Left hindlimb (tissue), 1 donor: ENCODE data around the gene ARHGAP42.

ENCODE experiments used
- DNase-seq: peaks from one replicate; pipeline ENCODE4 v3.0.0-alpha.2; 2018

Gene ARHGAP42

GRCh38 chr11:100805506-100806199 is 118.6 kb downstream of the ARHGAP42 start:
- no peak for DNase-seq

GRCh38 chr11:100806296-100806695 is 119.2 kb downstream of the ARHGAP42 start:
- no peak for DNase-seq

- no peak for DNase-seq
These were observed 121.9 kb downstream of the ARHGAP42 start for GRCh38 chr11:100808904-100809491.

GRCh38 chr11:100810146-100810545 is 123.1 kb downstream of the ARHGAP42 start:
- DNase-seq = no peak

GRCh38 chr11:100810666-100811065 is 123.6 kb downstream of the ARHGAP42 start:
- DNase-seq = no peak

- DNase-seq = no peak
These were observed 125.4 kb downstream of the ARHGAP42 start for GRCh38 chr11:100812517-100812916.

- DNase-seq = no peak
These were observed 128.8 kb downstream of the ARHGAP42 start for GRCh38 chr11:100815787-100816330.

GRCh38 chr11:100816823-100817222 is 129.7 kb downstream of the ARHGAP42 start:
- DNase-seq = no peak

GRCh38 chr11:100817620-100818019 is 130.5 kb downstream of the ARHGAP42 start:
- no peak for DNase-seq

- DNase-seq = no peak
These were observed 133.5 kb downstream of the ARHGAP42 start for GRCh38 chr11:100820621-100821020.

GRCh38 chr11:100821198-100821597 is 134.1 kb downstream of the ARHGAP42 start:
- no peak for DNase-seq

- no peak for DNase-seq
These were observed 136.3 kb downstream of the ARHGAP42 start for GRCh38 chr11:100823360-100823759.

GRCh38 chr11:100824041-100824809 is 137.1 kb downstream of the ARHGAP42 start:
- no peak for DNase-seq

- no peak for DNase-seq
These were observed 138.5 kb downstream of the ARHGAP42 start for GRCh38 chr11:100825626-100826025.

GRCh38 chr11:100827934-100828661 is 141.0 kb downstream of the ARHGAP42 start:
- DNase-seq = no peak

- no peak for DNase-seq
These were observed 143.2 kb downstream of the ARHGAP42 start for GRCh38 chr11:100830274-100830673.

- DNase-seq = no peak
These were observed 144.1 kb downstream of the ARHGAP42 start for GRCh38 chr11:100830978-100831732.

- no peak for DNase-seq
These were observed 144.9 kb downstream of the ARHGAP42 start for GRCh38 chr11:100831929-100832494.

GRCh38 chr11:100832829-100833228 is 145.7 kb downstream of the ARHGAP42 start:
- no peak for DNase-seq

GRCh38 chr11:100833276-100833675 is 146.2 kb downstream of the ARHGAP42 start:
- no peak for DNase-seq

GRCh38 chr11:100835854-100836253 is 148.8 kb downstream of the ARHGAP42 start:
- no peak for DNase-seq

- no peak for DNase-seq
These were observed 150.2 kb downstream of the ARHGAP42 start for GRCh38 chr11:100837311-100837710.
